Measurements from ENCODE around the gene INTS15. TPM values are rescaled to one million over a fixed set of nuclear protein-coding genes. Genes with fewer than 3 reads are reported as not detected.

Gene INTS15
- total RNA-seq, 1 experiment from 2014 or later: 46.8 TPM

DNA sequence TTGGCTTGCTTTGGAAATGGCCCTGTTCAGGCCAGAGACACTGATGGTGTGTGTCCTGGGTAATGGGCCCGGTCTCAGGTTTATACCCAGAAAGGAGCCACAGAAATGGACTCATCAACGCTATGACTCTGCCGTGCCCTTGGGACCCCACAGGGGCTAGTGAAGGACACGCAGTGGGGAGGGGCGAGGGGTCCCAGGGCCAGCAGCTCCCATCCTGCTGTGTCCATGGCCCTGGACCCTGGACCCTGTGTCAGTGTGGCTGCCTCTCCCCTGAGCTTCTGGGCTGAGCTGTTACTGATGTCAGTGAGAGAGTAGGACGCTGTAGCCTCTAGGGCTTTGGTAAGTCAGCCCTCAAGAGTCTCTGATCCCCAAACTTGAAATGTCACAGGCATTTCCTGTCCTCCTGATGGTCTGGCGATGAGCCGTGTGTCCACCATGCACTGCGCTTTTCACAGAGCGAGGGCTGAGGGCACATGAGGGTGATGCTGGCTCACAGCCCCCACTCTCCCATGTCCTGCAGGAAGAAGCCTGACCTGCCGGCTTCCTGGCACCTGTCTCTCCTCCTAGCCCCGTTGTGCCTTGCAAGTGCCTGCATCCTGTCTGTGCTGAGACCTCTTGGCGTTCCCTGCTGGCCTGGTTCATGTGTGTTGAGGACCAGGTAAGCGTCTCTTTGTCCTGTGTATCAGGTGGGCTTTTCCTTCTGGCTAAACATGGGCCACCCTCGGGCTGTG lies 51.6 kb downstream of the INTS15 start:
- ATAC-seq: no peak
- CTCF ChIA-PET: no interaction called here

DNA sequence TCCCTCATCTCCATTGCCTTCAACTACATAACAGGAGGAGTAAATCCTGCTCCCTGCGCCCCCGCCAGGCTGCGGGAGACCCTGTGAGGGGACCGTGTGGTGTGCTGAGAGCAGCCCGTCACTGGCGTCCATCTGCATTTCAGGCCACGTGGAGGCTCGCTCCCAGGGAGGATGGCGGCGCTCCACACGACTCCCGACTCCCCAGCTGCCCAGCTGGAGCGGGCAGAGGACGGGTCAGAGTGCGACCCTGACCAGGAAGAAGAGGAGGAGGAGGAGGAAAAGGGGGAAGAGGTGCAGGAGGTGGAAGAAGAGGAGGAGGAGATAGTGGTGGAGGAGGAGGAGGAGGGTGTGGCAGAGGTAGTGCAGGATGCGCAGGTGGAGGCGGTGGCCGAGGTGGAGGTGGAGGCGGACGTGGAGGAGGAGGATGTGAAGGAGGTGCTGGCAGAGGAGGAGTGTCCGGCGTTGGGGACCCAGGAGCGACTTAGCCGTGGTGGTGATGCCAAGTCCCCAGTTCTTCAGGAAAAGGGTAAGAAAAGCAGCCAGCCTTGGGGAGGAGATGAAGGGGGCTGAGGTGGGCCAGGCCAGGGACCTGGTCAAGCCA lies 52.5 kb downstream of the INTS15 start:
- POLR2A ChIA-PET: no interaction called here
- CTCF ChIA-PET: no interaction called here
- intact Hi-C loops (cut with micrococcal nuclease; ENCODE audit: unreplicated experiment): no loop called here
- no peak for ATAC-seq
- Histone ChIP-seq H3K9me3 (ENCODE audit: control insufficient read depth, insufficient read depth, low read depth, low read length) (no peaks in the 10 kb centered on the region), H3K27me3 (ENCODE audit: control insufficient read depth, insufficient read depth, low read length) (no peaks in the 10 kb centered on the region), H3K4me1 (ENCODE audit: control insufficient read depth, insufficient read depth, low read length) (peaks cover 7% of the 10 kb centered on the region), H3K4me3 (ENCODE audit: low read depth in 2 of 2, low read length in 2 of 2) (no peak overlapping the region), H3K36me3 (ENCODE audit: control insufficient read depth, insufficient read depth, low read length) (peaks cover 4% of the 10 kb centered on the region; the same call in 1 of the 2 replicates), H3K27ac (ENCODE audit: low read length) (no peak overlapping the region)
- TF ChIP-seq POLR2AphosphoS5 (IDR thresholded peaks at IDR 0.05; ENCODE audit: low read depth, low read length) (no peak), SIN3A (IDR thresholded peaks at IDR 0.05; ENCODE audit: borderline replicate concordance, insufficient read depth, low read depth, low read length) (no peak), TCF7L2 (IDR thresholded peaks at IDR 0.05; ENCODE audit: low read depth, low read length) (no peak)
- TF ChIP-seq, protein P1, sequence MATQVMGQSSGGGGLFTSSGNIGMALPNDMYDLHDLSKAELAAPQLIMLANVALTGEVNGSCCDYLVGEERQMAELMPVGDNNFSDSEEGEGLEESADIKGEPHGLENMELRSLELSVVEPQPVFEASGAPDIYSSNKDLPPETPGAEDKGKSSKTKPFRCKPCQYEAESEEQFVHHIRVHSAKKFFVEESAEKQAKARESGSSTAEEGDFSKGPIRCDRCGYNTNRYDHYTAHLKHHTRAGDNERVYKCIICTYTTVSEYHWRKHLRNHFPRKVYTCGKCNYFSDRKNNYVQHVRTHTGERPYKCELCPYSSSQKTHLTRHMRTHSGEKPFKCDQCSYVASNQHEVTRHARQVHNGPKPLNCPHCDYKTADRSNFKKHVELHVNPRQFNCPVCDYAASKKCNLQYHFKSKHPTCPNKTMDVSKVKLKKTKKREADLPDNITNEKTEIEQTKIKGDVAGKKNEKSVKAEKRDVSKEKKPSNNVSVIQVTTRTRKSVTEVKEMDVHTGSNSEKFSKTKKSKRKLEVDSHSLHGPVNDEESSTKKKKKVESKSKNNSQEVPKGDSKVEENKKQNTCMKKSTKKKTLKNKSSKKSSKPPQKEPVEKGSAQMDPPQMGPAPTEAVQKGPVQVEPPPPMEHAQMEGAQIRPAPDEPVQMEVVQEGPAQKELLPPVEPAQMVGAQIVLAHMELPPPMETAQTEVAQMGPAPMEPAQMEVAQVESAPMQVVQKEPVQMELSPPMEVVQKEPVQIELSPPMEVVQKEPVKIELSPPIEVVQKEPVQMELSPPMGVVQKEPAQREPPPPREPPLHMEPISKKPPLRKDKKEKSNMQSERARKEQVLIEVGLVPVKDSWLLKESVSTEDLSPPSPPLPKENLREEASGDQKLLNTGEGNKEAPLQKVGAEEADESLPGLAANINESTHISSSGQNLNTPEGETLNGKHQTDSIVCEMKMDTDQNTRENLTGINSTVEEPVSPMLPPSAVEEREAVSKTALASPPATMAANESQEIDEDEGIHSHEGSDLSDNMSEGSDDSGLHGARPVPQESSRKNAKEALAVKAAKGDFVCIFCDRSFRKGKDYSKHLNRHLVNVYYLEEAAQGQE (IDR thresholded peaks at IDR 0.05; ENCODE audit: insufficient read depth in 1 of 2, low read depth in 2 of 2, low read length in 1 of 2): no peak
- TF ChIP-seq, protein P2, sequence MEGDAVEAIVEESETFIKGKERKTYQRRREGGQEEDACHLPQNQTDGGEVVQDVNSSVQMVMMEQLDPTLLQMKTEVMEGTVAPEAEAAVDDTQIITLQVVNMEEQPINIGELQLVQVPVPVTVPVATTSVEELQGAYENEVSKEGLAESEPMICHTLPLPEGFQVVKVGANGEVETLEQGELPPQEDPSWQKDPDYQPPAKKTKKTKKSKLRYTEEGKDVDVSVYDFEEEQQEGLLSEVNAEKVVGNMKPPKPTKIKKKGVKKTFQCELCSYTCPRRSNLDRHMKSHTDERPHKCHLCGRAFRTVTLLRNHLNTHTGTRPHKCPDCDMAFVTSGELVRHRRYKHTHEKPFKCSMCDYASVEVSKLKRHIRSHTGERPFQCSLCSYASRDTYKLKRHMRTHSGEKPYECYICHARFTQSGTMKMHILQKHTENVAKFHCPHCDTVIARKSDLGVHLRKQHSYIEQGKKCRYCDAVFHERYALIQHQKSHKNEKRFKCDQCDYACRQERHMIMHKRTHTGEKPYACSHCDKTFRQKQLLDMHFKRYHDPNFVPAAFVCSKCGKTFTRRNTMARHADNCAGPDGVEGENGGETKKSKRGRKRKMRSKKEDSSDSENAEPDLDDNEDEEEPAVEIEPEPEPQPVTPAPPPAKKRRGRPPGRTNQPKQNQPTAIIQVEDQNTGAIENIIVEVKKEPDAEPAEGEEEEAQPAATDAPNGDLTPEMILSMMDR (IDR thresholded peaks at IDR 0.05): no peak
- BruUV-seq (replicated peaks): no TSS peak
- in situ Hi-C loops (cut with HindIII; ENCODE audit: low pct_unique_long_range_greater_than_20kb, low sequenced_read_pairs): no loop called here
- no peak for DNase-seq (ENCODE audit: low read depth, low spot score)

More for the DNA sequence above, 51.6 kb downstream of the INTS15 start:
- Histone ChIP-seq H3K36me3 (ENCODE audit: control insufficient read depth, insufficient read depth, low read length) (peaks cover 4% of the 10 kb centered on the region; the same call in 1 of the 2 replicates), H3K4me3 (ENCODE audit: low read depth in 2 of 2, low read length in 2 of 2) (no peak overlapping the region), H3K4me1 (ENCODE audit: control insufficient read depth, insufficient read depth, low read length) (peaks cover 8% of the 10 kb centered on the region), H3K9me3 (ENCODE audit: control insufficient read depth, insufficient read depth, low read depth, low read length) (no peaks in the 10 kb centered on the region), H3K27me3 (ENCODE audit: control insufficient read depth, insufficient read depth, low read length) (no peaks in the 10 kb centered on the region), H3K27ac (ENCODE audit: low read length) (no peak overlapping the region)
- intact Hi-C loops (cut with micrococcal nuclease; ENCODE audit: unreplicated experiment): no loop called here
- TF ChIP-seq SIN3A (IDR thresholded peaks at IDR 0.05; ENCODE audit: borderline replicate concordance, insufficient read depth, low read depth, low read length): no peak
- TF ChIP-seq, protein P1 (IDR thresholded peaks at IDR 0.05; ENCODE audit: insufficient read depth in 1 of 2, low read depth in 2 of 2, low read length in 1 of 2): no peak
- no peak for TF ChIP-seq POLR2AphosphoS5 (IDR thresholded peaks at IDR 0.05; ENCODE audit: low read depth, low read length)
- BruUV-seq (replicated peaks): no TSS peak
- DNase-seq (ENCODE audit: low read depth, low spot score): no peak
- in situ Hi-C loops (cut with HindIII; ENCODE audit: low pct_unique_long_range_greater_than_20kb, low sequenced_read_pairs): no loop called here
- POLR2A ChIA-PET: no interaction called here
